GM06990 (cell line): ENCODE measurements around the gene WDR72.

Experiments
- DNase-seq: peaks from one replicate; pipeline ENCODE4 v3.0.0-alpha.2; 2011; ENCODE audit not compliant: insufficient read length; ENCODE audit errors: extremely low read depth
- H3K27me3 ChIP-seq: replicated peaks from 2 replicates; pipeline ENCODE4 v1.6.0; 2011; ENCODE audit warnings: low read length; ENCODE audit not compliant: control insufficient read depth, insufficient read depth
- H3K36me3 ChIP-seq: 2 replicates; pipeline ENCODE4 v1.5.1; 2011; ENCODE audit warnings: low read length; ENCODE audit not compliant: control insufficient read depth, insufficient read depth
- H3K4me3 ChIP-seq: replicated peaks from 2 replicates; pipeline ENCODE4 v1.5.1; 2011; ENCODE audit warnings: low read depth, mild to moderate bottlenecking, control low read depth, low read length
- CTCF ChIP-seq: IDR thresholded peaks from 2 replicates; pipeline ENCODE4 v1.5.1; 2011; ENCODE audit warnings: low read length, control low read depth, mild to moderate bottlenecking, inconsistent platforms; ENCODE audit not compliant: insufficient read depth, poor library complexity, severe bottlenecking

The WDR72 gene

GRCh38 chr15:53569751-53570480 is 189.5 kb downstream of the WDR72 start:
- Histone ChIP-seq H3K4me3 (no peak overlapping the region), H3K36me3 (no peaks in the 10 kb centered on the region), H3K27me3 (no peaks in the 10 kb centered on the region)
- DNase-seq: no peak
- TF ChIP-seq CTCF: no peak

GRCh38 chr15:53566912-53567311 is 192.6 kb downstream of the WDR72 start:
- no peaks in the 10 kb centered on the region for H3K27me3 ChIP-seq
- TF ChIP-seq CTCF: no peak
- no peak overlapping the region for H3K4me3 ChIP-seq
- H3K36me3 ChIP-seq: no peaks in the 10 kb centered on the region
- DNase-seq: no peak

- Histone ChIP-seq H3K27me3 (no peaks in the 10 kb centered on the region), H3K36me3 (no peaks in the 10 kb centered on the region), H3K4me3 (no peak overlapping the region)
- no peak for TF ChIP-seq CTCF
- DNase-seq: no peak
These were observed 193.7 kb downstream of the WDR72 start for GRCh38 chr15:53565721-53566120.

- H3K4me3 ChIP-seq: no peak overlapping the region
- no peaks in the 10 kb centered on the region for H3K27me3 ChIP-seq
- no peak for DNase-seq
- no peak for TF ChIP-seq CTCF
- no peaks in the 10 kb centered on the region for H3K36me3 ChIP-seq
These were observed 194.8 kb downstream of the WDR72 start for GRCh38 chr15:53564647-53565046.

GRCh38 chr15:53563627-53564026 is 195.8 kb downstream of the WDR72 start:
- TF ChIP-seq CTCF: no peak
- no peak for DNase-seq
- H3K27me3 ChIP-seq: no peaks in the 10 kb centered on the region
- no peaks in the 10 kb centered on the region for H3K36me3 ChIP-seq
- no peak overlapping the region for H3K4me3 ChIP-seq
